Activated T-helper 17 cell treated with anti-CD3 and anti-CD28 coated beads, Interleukin-2, amount 50 U/mL, for 72 hours (primary cell): Measurements from ENCODE around the gene TGM2. TPM values are rescaled to one million over a fixed set of nuclear protein-coding genes. Genes with fewer than 3 reads are reported as not detected.

Source experiments
- ATAC-seq: fragments of 150-1000 bp; cut with Tn5 transposase; replicated peaks from 2 replicates; pipeline ENCODE4 v1.10.0; 2021; ENCODE audit warnings: mild to moderate bottlenecking, moderate library complexity
- H3K27ac Mint-ChIP-seq: one replicate; pipeline ENCODE4 v1.8.0; 2022; ENCODE audit warnings: mixed read lengths
- H3K27me3 Mint-ChIP-seq: one replicate; pipeline ENCODE4 v1.8.0; 2022; ENCODE audit warnings: mixed read lengths
- H3K36me3 Mint-ChIP-seq: one replicate; pipeline ENCODE4 v1.8.0; 2022; ENCODE audit warnings: low read depth, mild to moderate bottlenecking, mixed read lengths
- H3K4me1 Mint-ChIP-seq: one replicate; pipeline ENCODE4 v1.8.0; 2022; ENCODE audit warnings: mixed read lengths
- H3K4me3 Mint-ChIP-seq: one replicate; pipeline ENCODE4 v1.8.0; 2022; ENCODE audit warnings: mild to moderate bottlenecking, mixed read lengths
- H3K9me3 Mint-ChIP-seq: one replicate; pipeline ENCODE4 v1.8.0; 2022; ENCODE audit warnings: mixed read lengths
- total RNA-seq, 2 donors: library from RNA; stranded (reverse); gene quantifications; one replicate each; pipeline ENCODE4 v1.2.3, GENCODE V29; 2022

The TGM2 gene
- total RNA-seq, 2 donors from 2014 or later = 0.19 to 0.76 TPM

- peaks cover 5% of the 10 kb centered on the region for H3K4me1 Mint-ChIP-seq
- no peaks in the 10 kb centered on the region for H3K9me3 Mint-ChIP-seq
- no peaks in the 10 kb centered on the region for H3K36me3 Mint-ChIP-seq
- peak; percentile 75 for ATAC-seq
- H3K27me3 Mint-ChIP-seq = peaks cover 3% of the 10 kb centered on the region
- peak overlapping the region; percentile 73 for H3K27ac Mint-ChIP-seq
- peak overlapping the region; percentile 49 for H3K4me3 Mint-ChIP-seq
Observed at GRCh38 chr20:38152175-38152620, 12.9 kb downstream of the TGM2 start.

DNA sequence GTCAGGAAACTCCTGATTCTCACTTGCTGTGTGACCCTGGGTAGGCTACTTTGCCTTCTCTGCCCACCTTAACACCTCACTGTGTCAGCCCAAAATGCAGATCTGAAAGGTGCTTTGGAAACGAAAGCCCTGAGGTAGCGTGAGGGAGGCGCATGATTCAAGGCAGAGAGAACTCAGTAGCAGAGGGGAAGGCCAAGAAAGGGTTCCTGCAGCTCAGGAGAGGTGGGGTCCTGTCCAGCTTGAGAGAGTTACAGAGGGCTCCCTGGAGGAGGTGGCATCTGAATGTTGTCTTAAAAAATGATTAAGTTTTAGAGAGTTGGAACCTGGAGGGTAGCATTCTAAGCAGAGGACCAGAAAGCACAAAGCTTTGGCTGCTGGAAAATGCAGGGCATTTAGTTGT is 13.6 kb downstream of the TGM2 start:
- Mint-ChIP-seq H3K4me1 (peaks cover 5% of the 10 kb centered on the region), H3K4me3 (no peak overlapping the region), H3K36me3 (no peaks in the 10 kb centered on the region), H3K9me3 (no peaks in the 10 kb centered on the region), H3K27ac (no peak overlapping the region), H3K27me3 (peaks cover 3% of the 10 kb centered on the region)
- no peak for ATAC-seq

- Mint-ChIP-seq H3K9me3 (no peaks in the 10 kb centered on the region), H3K27me3 (peaks cover 7% of the 10 kb centered on the region), H3K4me1 (peaks cover 5% of the 10 kb centered on the region), H3K27ac (no peak overlapping the region), H3K36me3 (no peaks in the 10 kb centered on the region), H3K4me3 (no peak overlapping the region)
- ATAC-seq = no peak
Observed at GRCh38 chr20:38150335-38151170, 14.5 kb downstream of the TGM2 start.

GRCh38 chr20:38148328-38149102 is 16.6 kb downstream of the TGM2 start:
- Mint-ChIP-seq H3K9me3 (no peaks in the 10 kb centered on the region), H3K27ac (no peak overlapping the region), H3K27me3 (peaks cover 7% of the 10 kb centered on the region), H3K4me3 (no peak overlapping the region), H3K36me3 (no peaks in the 10 kb centered on the region), H3K4me1 (peaks cover 5% of the 10 kb centered on the region)
- no peak for ATAC-seq

- Mint-ChIP-seq H3K36me3 (no peaks in the 10 kb centered on the region), H3K27me3 (peaks cover 7% of the 10 kb centered on the region), H3K9me3 (no peaks in the 10 kb centered on the region), H3K4me1 (peaks cover 5% of the 10 kb centered on the region), H3K27ac (no peak overlapping the region), H3K4me3 (no peak overlapping the region)
- ATAC-seq = no peak
Observed at GRCh38 chr20:38147751-38148150, 17.3 kb downstream of the TGM2 start.

GRCh38 chr20:38147163-38147562 is 17.9 kb downstream of the TGM2 start:
- Mint-ChIP-seq H3K4me3 (no peak overlapping the region), H3K4me1 (no peaks in the 10 kb centered on the region), H3K36me3 (no peaks in the 10 kb centered on the region), H3K27ac (no peak overlapping the region), H3K9me3 (no peaks in the 10 kb centered on the region), H3K27me3 (peaks cover 7% of the 10 kb centered on the region)
- no peak for ATAC-seq

DNA sequence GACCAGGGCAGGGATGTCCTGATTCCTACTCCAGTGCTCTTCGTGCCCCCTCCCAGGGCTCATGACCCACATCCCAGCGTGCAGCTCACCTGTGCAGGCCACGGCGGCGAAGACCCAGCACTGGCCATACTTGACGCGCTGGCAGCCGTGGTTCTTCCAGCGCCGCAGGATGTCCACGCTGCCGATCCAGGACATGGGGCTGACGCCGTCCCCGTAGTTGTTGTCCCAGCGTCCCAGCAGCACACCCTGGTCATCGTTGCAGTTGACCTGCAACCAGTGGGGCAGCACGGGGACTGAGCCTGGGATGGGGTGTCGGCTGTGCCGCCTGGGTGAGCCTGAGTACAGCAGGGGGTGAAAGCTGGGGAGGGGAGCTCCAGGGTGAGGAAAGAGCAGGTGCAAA is 18.4 kb downstream of the TGM2 start:
- peaks cover 7% of the 10 kb centered on the region for H3K27me3 Mint-ChIP-seq

DNA sequence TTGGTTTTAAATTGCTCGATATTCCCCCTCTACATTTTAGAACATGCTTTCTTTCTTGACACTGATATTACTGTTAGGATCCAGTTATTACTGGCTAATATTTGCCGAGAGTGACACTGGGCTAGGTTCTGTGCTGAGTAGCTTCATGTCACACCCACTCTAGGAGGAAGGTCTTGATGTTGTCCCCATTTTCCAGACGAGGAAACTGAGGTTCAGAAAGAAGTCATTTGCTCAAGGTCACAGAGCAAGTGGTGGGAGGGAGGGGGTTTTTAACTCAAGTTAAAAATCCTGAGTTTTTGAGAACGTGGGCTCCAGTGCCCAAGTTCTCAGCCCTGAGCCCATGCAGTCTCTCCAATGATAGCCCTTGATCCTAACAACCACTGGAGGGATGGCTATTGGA is 18.9 kb downstream of the TGM2 start:
- Mint-ChIP-seq H3K9me3 (no peaks in the 10 kb centered on the region), H3K27ac (no peak overlapping the region), H3K4me3 (no peak overlapping the region), H3K36me3 (no peaks in the 10 kb centered on the region), H3K4me1 (no peaks in the 10 kb centered on the region), H3K27me3 (peaks cover 7% of the 10 kb centered on the region)
- no peak for ATAC-seq

More for the DNA sequence above, 18.4 kb downstream of the TGM2 start:
- H3K27ac Mint-ChIP-seq = no peak overlapping the region
- no peaks in the 10 kb centered on the region for H3K9me3 Mint-ChIP-seq
- no peaks in the 10 kb centered on the region for H3K4me1 Mint-ChIP-seq
- ATAC-seq = no peak
- H3K4me3 Mint-ChIP-seq = no peak overlapping the region
- H3K36me3 Mint-ChIP-seq = no peaks in the 10 kb centered on the region

DNA sequence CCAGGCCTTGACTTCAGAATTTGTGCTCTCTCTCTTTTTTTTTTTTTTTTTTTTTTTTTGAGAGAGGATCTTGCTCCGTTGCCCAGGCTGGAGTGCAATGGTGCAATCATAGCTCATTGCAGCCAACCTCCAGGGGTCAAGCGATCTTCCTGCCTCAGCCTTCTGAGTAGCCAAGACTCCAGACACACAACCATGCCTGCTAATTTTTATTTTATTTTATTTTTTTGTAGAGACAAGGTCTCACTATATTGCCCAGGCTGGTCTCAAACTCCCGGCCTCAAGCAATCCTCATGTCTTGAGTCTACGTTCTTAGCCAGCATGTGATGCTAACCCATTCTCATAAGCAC is 19.4 kb downstream of the TGM2 start:
- no peak overlapping the region for H3K4me3 Mint-ChIP-seq
- H3K4me1 Mint-ChIP-seq = no peaks in the 10 kb centered on the region
- H3K27me3 Mint-ChIP-seq = peaks cover 7% of the 10 kb centered on the region
- H3K27ac Mint-ChIP-seq = no peak overlapping the region
- no peak for ATAC-seq
- no peaks in the 10 kb centered on the region for H3K9me3 Mint-ChIP-seq
- H3K36me3 Mint-ChIP-seq = no peaks in the 10 kb centered on the region

- H3K36me3 Mint-ChIP-seq = no peaks in the 10 kb centered on the region
- ATAC-seq = no peak
- H3K27me3 Mint-ChIP-seq = peaks cover 7% of the 10 kb centered on the region
- no peak overlapping the region for H3K27ac Mint-ChIP-seq
- no peaks in the 10 kb centered on the region for H3K4me1 Mint-ChIP-seq
- H3K9me3 Mint-ChIP-seq = no peaks in the 10 kb centered on the region
- H3K4me3 Mint-ChIP-seq = no peak overlapping the region
Observed at GRCh38 chr20:38144974-38145728, 19.9 kb downstream of the TGM2 start.

DNA sequence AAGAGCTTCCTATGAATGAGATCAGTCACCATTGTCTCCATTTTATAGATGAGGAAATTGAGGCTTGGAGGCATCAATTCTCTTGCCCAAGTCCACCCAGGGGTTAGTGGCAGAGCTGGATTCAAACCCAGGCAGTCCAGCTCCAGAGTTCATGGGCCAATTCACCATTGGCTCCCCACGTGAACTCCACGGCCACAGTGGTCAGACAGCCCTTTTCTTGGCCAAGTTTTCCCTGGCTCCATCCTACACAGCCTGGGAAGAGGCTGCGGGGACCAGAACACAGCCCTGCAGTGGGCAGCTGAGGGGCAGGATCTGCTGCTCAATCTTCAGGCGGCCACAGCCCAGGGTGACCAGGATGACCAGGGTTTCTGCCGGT is 20.5 kb downstream of the TGM2 start:
- Mint-ChIP-seq H3K27me3 (peaks cover 7% of the 10 kb centered on the region), H3K27ac (no peak overlapping the region), H3K9me3 (no peaks in the 10 kb centered on the region), H3K4me3 (no peak overlapping the region), H3K4me1 (no peaks in the 10 kb centered on the region), H3K36me3 (no peaks in the 10 kb centered on the region)
- no peak for ATAC-seq

DNA sequence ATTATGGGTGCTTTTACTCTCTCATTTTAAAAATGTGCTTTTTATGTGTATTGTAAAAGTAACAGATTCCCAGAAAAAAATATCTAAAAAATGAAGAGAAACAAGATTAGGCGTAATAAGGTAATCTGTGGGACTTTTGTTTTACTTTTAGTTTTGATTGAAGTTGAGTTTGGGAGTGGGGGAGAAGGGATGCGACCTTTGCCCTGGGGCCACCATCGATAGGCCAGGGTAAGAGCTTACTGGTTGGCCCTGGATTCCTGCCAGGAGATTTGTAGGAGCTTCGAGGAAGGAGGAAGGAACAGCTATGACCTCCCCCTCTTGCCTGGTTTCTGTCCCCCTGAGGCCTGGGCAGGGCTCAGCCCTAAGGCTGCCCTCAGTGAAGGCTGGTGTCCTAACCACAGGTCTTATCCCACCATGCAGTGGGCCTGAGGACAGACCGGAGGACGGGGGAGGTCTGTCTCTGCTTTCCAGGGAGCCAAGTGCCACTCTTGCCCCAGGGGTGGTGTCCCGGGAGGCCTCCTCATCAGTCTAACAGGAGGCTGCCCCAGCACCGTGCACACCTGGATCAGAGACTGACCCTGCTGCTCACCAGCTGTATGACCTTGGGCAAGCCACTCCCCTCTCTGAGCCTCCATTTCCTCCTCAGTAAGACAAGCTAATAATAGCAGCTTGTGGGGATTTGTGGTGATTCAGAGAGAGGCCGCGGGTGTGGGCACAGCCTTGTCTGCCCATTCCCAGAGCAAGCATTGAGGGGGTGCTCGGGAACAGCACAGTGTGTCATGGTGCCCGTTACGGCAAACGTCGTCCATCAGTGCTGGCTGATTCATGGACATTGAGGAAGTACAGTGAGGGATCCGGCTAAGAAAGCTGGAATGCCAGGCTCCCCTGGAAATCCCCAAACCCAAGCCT is 21.2 kb downstream of the TGM2 start:
- Mint-ChIP-seq H3K27me3 (peaks cover 7% of the 10 kb centered on the region), H3K27ac (no peak overlapping the region), H3K36me3 (no peaks in the 10 kb centered on the region), H3K9me3 (no peaks in the 10 kb centered on the region), H3K4me1 (no peaks in the 10 kb centered on the region), H3K4me3 (no peak overlapping the region)
- no peak for ATAC-seq

DNA sequence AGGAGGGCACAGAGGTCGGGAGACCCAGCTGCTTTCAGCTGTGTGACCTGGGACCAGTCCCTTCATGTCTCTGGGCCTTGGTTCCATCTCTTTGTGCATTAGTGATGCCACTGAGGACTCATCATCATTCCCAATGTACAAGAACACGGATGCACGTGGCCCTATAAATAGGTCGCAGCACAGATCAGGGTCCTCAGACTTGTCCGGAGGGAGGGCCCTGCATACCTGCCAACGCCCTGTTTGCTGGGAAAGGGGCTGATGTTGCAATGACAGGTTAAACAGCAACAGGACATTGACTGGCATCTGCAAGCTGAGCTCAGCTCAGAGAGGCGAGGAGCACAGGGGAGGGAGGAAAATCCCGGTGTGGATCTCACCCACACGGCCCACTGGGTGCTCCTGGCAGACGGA is 21.8 kb downstream of the TGM2 start:
- Mint-ChIP-seq H3K27ac (no peak overlapping the region), H3K4me1 (no peaks in the 10 kb centered on the region), H3K9me3 (no peaks in the 10 kb centered on the region), H3K27me3 (peaks cover 4% of the 10 kb centered on the region), H3K4me3 (no peak overlapping the region), H3K36me3 (no peaks in the 10 kb centered on the region)
- no peak for ATAC-seq
